ENCODE measurements around the gene TMIGD3.

GRCh38 chr1:111446967-111447892 lies 56.2 kb downstream of the TMIGD3 start:
- TF ChIP-seq CTCF (IDR thresholded peaks at IDR 0.05) (no peak), POLR2A (IDR thresholded peaks at IDR 0.05) (no peak)

Measured in right lobe of liver (tissue), 4 donors.